Endothelial cell of umbilical vein (primary cell): ENCODE results near the gene TBC1D9. TPM values are rescaled to one million over a fixed set of nuclear protein-coding genes. Genes with fewer than 3 reads are reported as not detected.

Source experiments
- BruUV-seq: library from RNA; stranded (reverse); fragments of 400-500 nt; replicated peaks from 2 replicates; lab custom pipeline; 2021; lab: Mats Ljungman, UMichigan
- CTCF ChIA-PET: fragments of 300-600, 350-600 bp; sonication (Branson Sonifier 250); formaldehyde crosslinking; loops from one replicate; lab custom pipeline; 2021; ENCODE audit warnings: antibody characterized with exemption, inconsistent platforms; lab: Charles Lee
- POLR2A ChIA-PET: fragments of 300-600, 350-600 bp; sonication (Branson Sonifier 250); formaldehyde crosslinking; loops from one replicate; lab custom pipeline; 2021; ENCODE audit warnings: antibody characterized with exemption, inconsistent platforms; lab: Charles Lee
- DNase-seq: peaks from one replicate; pipeline ENCODE4 v3.0.0-alpha.2; 2011; ENCODE audit warnings: low read depth, low spot score
- FAIRE-seq: peaks from 2 replicates; lab custom pipeline; 2011; peaks lifted over from hg19 to GRCh38; lab: Jason Lieb, UNC
- H2AFZ ChIP-seq: 2 replicates; pipeline ENCODE4 v1.6.0; 2012; ENCODE audit warnings: low read depth, low read length, control low read depth, inconsistent platforms
- H3K27ac ChIP-seq: 2 replicates; pipeline ENCODE4 v1.5.1; 2011; ENCODE audit warnings: low read depth, mild to moderate bottlenecking, control low read depth, low read length, moderate library complexity; ENCODE audit not compliant: insufficient read depth
- H3K27me3 ChIP-seq, 2 experiments: 2 replicates each; pipeline versions ENCODE4 v1.6.0 to v1.6.1; 2011; ENCODE audit warnings: low read length in 2 of 2, mixed read lengths in 1 of 2; ENCODE audit not compliant: control insufficient read depth in 2 of 2, insufficient read depth in 2 of 2
- H3K36me3 ChIP-seq, 2 experiments: 2 replicates in 1 of 2; 3 replicates in 1 of 2; pipeline ENCODE4 v1.5.1; 2011; ENCODE audit warnings: low read length in 2 of 2, mild to moderate bottlenecking in 1 of 2, moderate library complexity in 1 of 2; ENCODE audit not compliant: control insufficient read depth in 2 of 2, insufficient read depth in 2 of 2; ENCODE audit errors: extremely low read depth in 1 of 2
- H3K4me1 ChIP-seq: 3 replicates; pipeline ENCODE4 v1.5.1; 2011; ENCODE audit warnings: mild to moderate bottlenecking, low read length; ENCODE audit not compliant: control insufficient read depth, insufficient read depth; ENCODE audit errors: extremely low read depth
- H3K4me2 ChIP-seq: 2 replicates; pipeline ENCODE4 v1.6.1; 2011; ENCODE audit warnings: low read length, control low read depth, mixed read lengths; ENCODE audit not compliant: insufficient read depth
- H3K4me3 ChIP-seq, 3 experiments: fragments of 200-600 bp in 1 of 3; sonication (generic), shearing (Covaris generic) in 1 of 3; replicated peaks in 1 of 3; 2 replicates each; pipeline ENCODE4 v1.5.1; 2011 to 2016; ENCODE audit warnings: control low read depth in 3 of 3, low read length in 3 of 3, mild to moderate bottlenecking in 2 of 3, inconsistent platforms in 1 of 3, low read depth in 1 of 3, moderate library complexity in 1 of 3; ENCODE audit not compliant: insufficient read depth in 1 of 3
- H3K79me2 ChIP-seq: 2 replicates; pipeline ENCODE4 v1.6.0; 2012; ENCODE audit warnings: low read length, inconsistent platforms; ENCODE audit not compliant: control insufficient read depth, insufficient read depth
- H3K9ac ChIP-seq: replicated peaks from 2 replicates; pipeline ENCODE3; 2011; ENCODE audit warnings: low read length, control low read depth; ENCODE audit not compliant: insufficient read depth; ENCODE audit errors: extremely low read depth
- H3K9me1 ChIP-seq: replicated peaks from 3 replicates; pipeline ENCODE4 v1.6.0; 2011; ENCODE audit warnings: mild to moderate bottlenecking, low read length; ENCODE audit not compliant: control insufficient read depth, insufficient read depth; ENCODE audit errors: extremely low read depth
- H3K9me3 ChIP-seq: replicated peaks from 2 replicates; pipeline ENCODE4 v1.5.1; 2012; ENCODE audit warnings: low read length, inconsistent platforms; ENCODE audit not compliant: control insufficient read depth, insufficient read depth
- H4K20me1 ChIP-seq: replicated peaks from 2 replicates; pipeline ENCODE3; 2011; ENCODE audit warnings: mild to moderate bottlenecking, low read length; ENCODE audit not compliant: control insufficient read depth, insufficient read depth; ENCODE audit errors: extremely low read depth
- EZH2 ChIP-seq: IDR thresholded peaks from 2 replicates; pipeline ENCODE4 v1.6.1; 2012; ENCODE audit warnings: borderline replicate concordance, low read depth, mild to moderate bottlenecking, moderate library complexity, low read length, inconsistent platforms; ENCODE audit not compliant: severe bottlenecking
- FOS ChIP-seq: IDR thresholded peaks from 2 replicates; pipeline ENCODE4 v1.6.1; 2011; ENCODE audit warnings: mild to moderate bottlenecking, low read length, moderate library complexity, borderline replicate concordance; ENCODE audit not compliant: insufficient read depth
- GATA2 ChIP-seq: IDR thresholded peaks from 2 replicates; pipeline ENCODE4 v1.7.0; 2011; ENCODE audit warnings: low read depth, mild to moderate bottlenecking, moderate library complexity, mixed read lengths, low read length; ENCODE audit not compliant: insufficient read length, insufficient read depth
- MYC ChIP-seq: IDR thresholded peaks from one replicate; pipeline ENCODE4 v1.6.1; 2011; ENCODE audit warnings: mild to moderate bottlenecking, low read depth, low read length
- POLR2A ChIP-seq: IDR thresholded peaks from 2 replicates; pipeline ENCODE4 v1.6.1; 2012; ENCODE audit warnings: low read depth, mild to moderate bottlenecking, control low read depth, low read length
- POLR2AphosphoS5 ChIP-seq: IDR thresholded peaks from 2 replicates; pipeline ENCODE4 v1.6.1; 2012; ENCODE audit warnings: low read depth, mild to moderate bottlenecking, control low read depth, low read length, moderate library complexity; ENCODE audit not compliant: insufficient read depth
- dilution Hi-C: fragments of 300-500 bp; cut with MboI; formaldehyde crosslinking; loops from one replicate; pipeline ENCODE4 v1.15.0; 2019; ENCODE audit warnings: low sequenced_read_pairs; ENCODE audit not compliant: extremely low pct_ligation_motif_present
- intact Hi-C: fragments of 100-400 bp; cut with micrococcal nuclease; formaldehyde crosslinking; loops from one replicate; pipeline ENCODE4 v1.10.0; 2022
- polyA plus RNA-seq, 4 experiments: library from polyadenylated mRNA; depleted of rRNA in 3 of 4; stranded (reverse) in 3 of 4; unstranded in 1 of 4; fragments of >200 nt; gene quantifications; 2 replicates each; pipeline versions ENCODE4 v1.2.1 to v1.2.3, GENCODE V29; 2011 to 2012; ENCODE audit warnings: missing spikeins in 1 of 4
- total RNA-seq: library from RNA; stranded (reverse); gene quantifications from 2 replicates; pipeline ENCODE4 v1.2.3, GENCODE V29; 2021
- TF ChIP-seq, protein P1 (sequence below): IDR thresholded peaks from 2 replicates; pipeline ENCODE4 v1.6.1; 2011; ENCODE audit not compliant: insufficient read depth, insufficient read length
- TF ChIP-seq, protein P2 (sequence below), 2 donors: IDR thresholded peaks; 1 replicate in 1 of 2; 2 replicates in 1 of 2; pipeline ENCODE4 v1.5.1; 2011; ENCODE audit warnings: low read length in 2 of 2, mild to moderate bottlenecking in 2 of 2, moderate library complexity in 2 of 2, control low read depth in 1 of 2, inconsistent platforms in 1 of 2, low read depth in 1 of 2; ENCODE audit not compliant: insufficient read depth in 1 of 2; ENCODE audit errors: extremely low read depth in 1 of 2

Gene TBC1D9
- total and polyA plus RNA-seq, 2 donors (not counting 3 experiments of a cell fraction or from before 2014, with no cell fraction given): 21.7 to 45.3 TPM

DNA sequence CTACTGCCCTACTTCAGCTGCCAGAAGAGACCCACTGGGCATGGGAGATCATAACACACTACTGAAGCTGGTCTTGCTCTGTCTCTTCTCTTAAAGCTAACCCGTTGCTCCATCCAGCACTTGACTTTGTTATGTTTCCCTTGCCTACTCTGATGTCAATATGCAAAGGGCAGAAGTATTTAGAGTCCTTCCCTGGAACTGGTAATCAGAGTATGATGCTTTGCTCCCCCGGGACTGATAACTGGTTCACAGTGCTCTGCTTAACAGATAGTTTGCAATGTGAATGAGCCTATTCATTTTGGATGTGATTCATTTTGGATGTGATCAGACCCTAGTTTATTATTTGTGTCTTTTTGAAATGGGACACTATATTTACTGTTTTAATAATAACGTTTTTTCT, 175.1 kb downstream of the TBC1D9 start:
- H3K36me3 ChIP-seq: no peaks in the 10 kb centered on the region
- H2AFZ ChIP-seq: no peak overlapping the region
- no peak overlapping the region for H3K4me2 ChIP-seq
- CTCF ChIA-PET: interaction anchor here (2.1 kb wide), 1 partner anchor 17 kb away, joined by 6 read pairs; no protein-coding TSS in a partner anchor
- POLR2A ChIA-PET: no interaction called here
- no peaks in the 10 kb centered on the region for H4K20me1 ChIP-seq
- BruUV-seq: no TSS peak
- no peak overlapping the region for H3K9ac ChIP-seq
- no peaks in the 10 kb centered on the region for H3K79me2 ChIP-seq
- dilution Hi-C loops (no loop called here), intact Hi-C loops (no loop called here)
- H3K27me3 ChIP-seq: peaks cover 28 to 33% of the 10 kb centered on the region in 2 experiments
- H3K4me3 ChIP-seq: no peak overlapping the region
- DNase-seq (no peak), FAIRE-seq (no peak)
- TF ChIP-seq POLR2A (no peak), EZH2 (no peak), MYC (no peak), GATA2 (no peak), FOS (no peak), POLR2AphosphoS5 (no peak)
- TF ChIP-seq, protein P1, sequence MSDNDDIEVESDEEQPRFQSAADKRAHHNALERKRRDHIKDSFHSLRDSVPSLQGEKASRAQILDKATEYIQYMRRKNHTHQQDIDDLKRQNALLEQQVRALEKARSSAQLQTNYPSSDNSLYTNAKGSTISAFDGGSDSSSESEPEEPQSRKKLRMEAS: no peak
- TF ChIP-seq, protein P2, sequence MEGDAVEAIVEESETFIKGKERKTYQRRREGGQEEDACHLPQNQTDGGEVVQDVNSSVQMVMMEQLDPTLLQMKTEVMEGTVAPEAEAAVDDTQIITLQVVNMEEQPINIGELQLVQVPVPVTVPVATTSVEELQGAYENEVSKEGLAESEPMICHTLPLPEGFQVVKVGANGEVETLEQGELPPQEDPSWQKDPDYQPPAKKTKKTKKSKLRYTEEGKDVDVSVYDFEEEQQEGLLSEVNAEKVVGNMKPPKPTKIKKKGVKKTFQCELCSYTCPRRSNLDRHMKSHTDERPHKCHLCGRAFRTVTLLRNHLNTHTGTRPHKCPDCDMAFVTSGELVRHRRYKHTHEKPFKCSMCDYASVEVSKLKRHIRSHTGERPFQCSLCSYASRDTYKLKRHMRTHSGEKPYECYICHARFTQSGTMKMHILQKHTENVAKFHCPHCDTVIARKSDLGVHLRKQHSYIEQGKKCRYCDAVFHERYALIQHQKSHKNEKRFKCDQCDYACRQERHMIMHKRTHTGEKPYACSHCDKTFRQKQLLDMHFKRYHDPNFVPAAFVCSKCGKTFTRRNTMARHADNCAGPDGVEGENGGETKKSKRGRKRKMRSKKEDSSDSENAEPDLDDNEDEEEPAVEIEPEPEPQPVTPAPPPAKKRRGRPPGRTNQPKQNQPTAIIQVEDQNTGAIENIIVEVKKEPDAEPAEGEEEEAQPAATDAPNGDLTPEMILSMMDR (IDR thresholded peaks at IDR 0.05; ENCODE audit: extremely low read depth in 1 of 2, insufficient read depth in 1 of 2, low read depth in 1 of 2, low read length in 2 of 2): no peak
- no peaks in the 10 kb centered on the region for H3K4me1 ChIP-seq
- no peaks in the 10 kb centered on the region for H3K9me1 ChIP-seq
- H3K9me3 ChIP-seq: no peaks in the 10 kb centered on the region
- H3K27ac ChIP-seq: no peak overlapping the region
